ENCODE data around the gene TPBG.

Gene TPBG

GRCh38 chr6:82363428-82364086, at the start of gene TPBG:
Gene TPBG, plus strand, starts transcription at chr6:82363817. Its CDS starts 1,145 bp downstream, at chr6:82364962.
- no peak for DNase-seq

GRCh38 chr6:82322386-82322785, 41.2 kb upstream of the TPBG start:
- no peak for DNase-seq

- no peak for DNase-seq
Measured at GRCh38 chr6:82329766-82330165, 33.9 kb upstream of the TPBG start.

- no peak for DNase-seq
Measured at GRCh38 chr6:82330171-82330804, 33.3 kb upstream of the TPBG start.

- no peak for DNase-seq
Measured at GRCh38 chr6:82331031-82331773, 32.4 kb upstream of the TPBG start.

GRCh38 chr6:82333781-82334180, 29.8 kb upstream of the TPBG start:
- DNase-seq = no peak

- no peak for DNase-seq
Measured at GRCh38 chr6:82337688-82338257, 25.8 kb upstream of the TPBG start.

- no peak for DNase-seq
Measured at GRCh38 chr6:82348130-82348529, 15.5 kb upstream of the TPBG start.

GRCh38 chr6:82353848-82354247, 9.8 kb upstream of the TPBG start:
- DNase-seq = no peak

- DNase-seq = no peak
Measured at GRCh38 chr6:82360552-82360951, 3.1 kb upstream of the TPBG start.

- no peak for DNase-seq
Measured at GRCh38 chr6:82361631-82362030, 2.0 kb upstream of the TPBG start.

GRCh38 chr6:82362144-82362543, 1.5 kb upstream of the TPBG start:
- no peak for DNase-seq

GRCh38 chr6:82362878-82363427, 664 bp upstream of the TPBG start:
- DNase-seq = no peak

- DNase-seq = no peak
Measured at GRCh38 chr6:82364087-82365015, 734 bp downstream of the TPBG start.

- DNase-seq = no peak
Measured at GRCh38 chr6:82365016-82365795, 1.6 kb downstream of the TPBG start.

- DNase-seq = no peak
Measured at GRCh38 chr6:82367704-82368103, 4.1 kb downstream of the TPBG start.

GRCh38 chr6:82370788-82371187, 7.2 kb downstream of the TPBG start:
- DNase-seq = no peak

GRCh38 chr6:82371799-82372546, 8.4 kb downstream of the TPBG start:
- no peak for DNase-seq

GRCh38 chr6:82372656-82373055, 9.0 kb downstream of the TPBG start:
- DNase-seq = no peak

- DNase-seq = no peak
Measured at GRCh38 chr6:82374516-82374915, 10.9 kb downstream of the TPBG start.

GRCh38 chr6:82376636-82377035, 13.0 kb downstream of the TPBG start:
- no peak for DNase-seq
